IMR-90 (cell line): ENCODE results near the gene MLLT3.

Source experiments
- CHD1 ChIP-seq: IDR thresholded peaks from 2 replicates; pipeline ENCODE4 v1.6.1; 2012; ENCODE audit warnings: low read depth, low read length, improper control_type of control experiment
- MAZ ChIP-seq: IDR thresholded peaks from 2 replicates; pipeline ENCODE4 v1.6.1; 2012; ENCODE audit warnings: low read depth, mild to moderate bottlenecking, low read length, improper control_type of control experiment, moderate library complexity, borderline replicate concordance
- MXI1 ChIP-seq: IDR thresholded peaks from 2 replicates; pipeline ENCODE4 v1.6.1; 2012; ENCODE audit warnings: low read depth, mild to moderate bottlenecking, low read length, moderate library complexity, borderline replicate concordance
- POLR2A ChIP-seq: IDR thresholded peaks from 2 replicates; pipeline ENCODE4 v1.6.1; 2012; ENCODE audit warnings: mild to moderate bottlenecking, low read depth, low read length
- RAD21 ChIP-seq: IDR thresholded peaks from 2 replicates; pipeline ENCODE4 v1.6.1; 2012; ENCODE audit warnings: low read length, improper control_type of control experiment
- SMC3 ChIP-seq: fragments of 150-350 bp; IDR thresholded peaks from 2 replicates; pipeline ENCODE4 v1.6.1; 2016; ENCODE audit warnings: low read depth, mild to moderate bottlenecking, antibody characterized with exemption, low read length, moderate library complexity
- TF ChIP-seq, protein P1 (sequence below): conservative IDR thresholded peaks from 2 replicates; pipeline ENCODE4 v1.5.1; 2012; ENCODE audit warnings: mild to moderate bottlenecking, low read depth, low read length, improper control_type of control experiment

DNA sequence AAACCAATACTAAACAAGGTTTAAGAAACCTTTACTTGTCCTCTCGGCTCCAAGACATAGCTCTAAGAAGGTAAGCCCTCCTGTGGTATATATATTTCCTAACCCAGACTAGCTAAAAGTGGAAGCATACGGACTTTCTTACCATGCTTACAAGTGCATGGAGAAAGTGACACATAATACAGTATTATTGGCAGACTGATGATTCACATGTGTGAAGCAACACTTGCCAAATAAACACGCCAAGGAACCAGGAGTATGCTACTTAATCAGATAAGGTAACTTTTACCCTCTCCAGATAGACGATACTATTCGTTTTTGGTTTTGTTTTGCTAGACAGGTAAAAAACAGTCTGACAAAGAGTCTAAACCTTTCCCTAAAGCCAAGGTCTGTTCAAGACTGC lies 264.1 kb downstream of the MLLT3 start:
- TF ChIP-seq, protein P1, sequence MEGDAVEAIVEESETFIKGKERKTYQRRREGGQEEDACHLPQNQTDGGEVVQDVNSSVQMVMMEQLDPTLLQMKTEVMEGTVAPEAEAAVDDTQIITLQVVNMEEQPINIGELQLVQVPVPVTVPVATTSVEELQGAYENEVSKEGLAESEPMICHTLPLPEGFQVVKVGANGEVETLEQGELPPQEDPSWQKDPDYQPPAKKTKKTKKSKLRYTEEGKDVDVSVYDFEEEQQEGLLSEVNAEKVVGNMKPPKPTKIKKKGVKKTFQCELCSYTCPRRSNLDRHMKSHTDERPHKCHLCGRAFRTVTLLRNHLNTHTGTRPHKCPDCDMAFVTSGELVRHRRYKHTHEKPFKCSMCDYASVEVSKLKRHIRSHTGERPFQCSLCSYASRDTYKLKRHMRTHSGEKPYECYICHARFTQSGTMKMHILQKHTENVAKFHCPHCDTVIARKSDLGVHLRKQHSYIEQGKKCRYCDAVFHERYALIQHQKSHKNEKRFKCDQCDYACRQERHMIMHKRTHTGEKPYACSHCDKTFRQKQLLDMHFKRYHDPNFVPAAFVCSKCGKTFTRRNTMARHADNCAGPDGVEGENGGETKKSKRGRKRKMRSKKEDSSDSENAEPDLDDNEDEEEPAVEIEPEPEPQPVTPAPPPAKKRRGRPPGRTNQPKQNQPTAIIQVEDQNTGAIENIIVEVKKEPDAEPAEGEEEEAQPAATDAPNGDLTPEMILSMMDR = no peak
- TF ChIP-seq SMC3 = no peak
- no peak for TF ChIP-seq MAZ
- TF ChIP-seq RAD21 = no peak
- no peak for TF ChIP-seq CHD1
- no peak for TF ChIP-seq MXI1
- TF ChIP-seq POLR2A = no peak
